WTC11 (cell line): ENCODE results near the gene TMEM204. TPM values are rescaled to one million over a fixed set of nuclear protein-coding genes. Genes with fewer than 3 reads are reported as not detected.

Source experiments
- ATAC-seq: fragments of 200-7000 bp; cut with Tn5 transposase; 2 replicates; pipeline ENCODE4 v1.10.0; 2021; ENCODE audit warnings: mild to moderate bottlenecking, moderate library complexity
- CTCF ChIA-PET: fragments of 300-600 bp; sonication (Branson Sonifier 250); formaldehyde crosslinking; loops from one replicate; lab custom pipeline; 2021; ENCODE audit warnings: antibody characterized with exemption; lab: Charles Lee
- POLR2A ChIA-PET: fragments of 350-600 bp; sonication (Branson Sonifier 250); formaldehyde crosslinking; loops from one replicate; lab custom pipeline; 2021; ENCODE audit warnings: antibody characterized with exemption; lab: Charles Lee
- DNase-seq: peaks from one replicate; pipeline ENCODE4 v3.0.0; 2021; ENCODE audit warnings: low spot score
- H3K27ac Mint-ChIP-seq: 2 replicates; pipeline ENCODE4 v1.8.0; 2021; ENCODE audit warnings: mixed read lengths
- H3K27me3 Mint-ChIP-seq: 2 replicates; pipeline ENCODE4 v1.8.0; 2021; ENCODE audit warnings: low read depth, mild to moderate bottlenecking, moderate library complexity, mixed read lengths
- H3K36me3 Mint-ChIP-seq: 2 replicates; pipeline ENCODE4 v1.8.0; 2021; ENCODE audit warnings: mixed read lengths
- H3K4me1 Mint-ChIP-seq: 2 replicates; pipeline ENCODE4 v1.8.0; 2022; ENCODE audit warnings: mixed read lengths
- H3K4me3 Mint-ChIP-seq: 2 replicates; pipeline ENCODE4 v1.8.0; 2021; ENCODE audit warnings: mild to moderate bottlenecking, moderate library complexity, mixed read lengths
- H3K9me3 Mint-ChIP-seq: 2 replicates; pipeline ENCODE4 v1.8.0; 2021; ENCODE audit warnings: mixed read lengths
- CDX4 ChIP-seq: fragments of 250-450 bp; sonication (Bioruptor Pico); IDR thresholded peaks from 2 replicates; pipeline ENCODE4 v1.9.0; 2021; ENCODE audit warnings: moderate library complexity, mild to moderate bottlenecking, inconsistent platforms, borderline replicate concordance
- CREM ChIP-seq: sonication (generic); formaldehyde crosslinking; IDR thresholded peaks from 2 replicates; pipeline ENCODE4 v1.8.1; 2022; ENCODE audit warnings: mild to moderate bottlenecking, missing genetic modification reagents, moderate library complexity
- CTCF ChIP-seq: fragments of 200-600 bp; IDR thresholded peaks from 2 replicates; pipeline ENCODE4 v1.8.0; 2022; ENCODE audit warnings: antibody characterized with exemption
- E2F4 ChIP-seq: sonication (generic); formaldehyde crosslinking; IDR thresholded peaks from 2 replicates; pipeline ENCODE4 v1.8.1; 2022; ENCODE audit warnings: low read depth, mild to moderate bottlenecking, moderate library complexity, missing genetic modification reagents, borderline replicate concordance
- FOXK1 ChIP-seq: sonication (generic); formaldehyde crosslinking; IDR thresholded peaks from 2 replicates; pipeline ENCODE4 v1.8.0; 2022; ENCODE audit warnings: mild to moderate bottlenecking, moderate library complexity, missing genetic modification reagents
- HMGA2 ChIP-seq: fragments of 250-450 bp; sonication (Bioruptor Pico); IDR thresholded peaks from 2 replicates; pipeline ENCODE4 v1.4.0; 2021; ENCODE audit warnings: mild to moderate bottlenecking, moderate library complexity
- JUN ChIP-seq: sonication (generic); formaldehyde crosslinking; IDR thresholded peaks from 2 replicates; pipeline ENCODE4 v1.8.0; 2023; ENCODE audit warnings: mild to moderate bottlenecking, missing genetic modification reagents
- MLX ChIP-seq: sonication (generic); formaldehyde crosslinking; IDR thresholded peaks from 2 replicates; pipeline ENCODE4 v1.8.1; 2023; ENCODE audit warnings: mild to moderate bottlenecking, missing genetic modification reagents, moderate library complexity
- NFE2L1 ChIP-seq: sonication (generic); formaldehyde crosslinking; IDR thresholded peaks from 2 replicates; pipeline ENCODE4 v1.8.1; 2023; ENCODE audit warnings: missing genetic modification reagents
- NFYB ChIP-seq: sonication (generic); formaldehyde crosslinking; conservative IDR thresholded peaks from 2 replicates; pipeline ENCODE4 v1.8.0; 2022; ENCODE audit warnings: low read depth, missing genetic modification reagents
- NR3C1 ChIP-seq: sonication (generic); formaldehyde crosslinking; conservative IDR thresholded peaks from 2 replicates; pipeline ENCODE4 v1.8.1; 2023; ENCODE audit warnings: low read depth, mild to moderate bottlenecking, missing genetic modification reagents
- PRRX2 ChIP-seq: fragments of 250-450 bp; sonication (Bioruptor Pico); IDR thresholded peaks from 2 replicates; pipeline ENCODE4 v1.8.0; 2021; ENCODE audit warnings: mild to moderate bottlenecking
- RORB ChIP-seq: fragments of 250-450 bp; sonication (Bioruptor Pico); IDR thresholded peaks from 2 replicates; pipeline ENCODE4 v1.9.0; 2021; ENCODE audit warnings: mild to moderate bottlenecking
- STAT6 ChIP-seq: sonication (generic); formaldehyde crosslinking; conservative IDR thresholded peaks from 2 replicates; pipeline ENCODE4 v1.8.1; 2023; ENCODE audit warnings: mild to moderate bottlenecking, low read depth, missing genetic modification reagents, moderate library complexity
- TCF7 ChIP-seq: sonication (generic); formaldehyde crosslinking; IDR thresholded peaks from 2 replicates; pipeline ENCODE4 v1.8.0; 2022; ENCODE audit warnings: mild to moderate bottlenecking, low read depth, missing genetic modification reagents, moderate library complexity
- ZBTB21 ChIP-seq: sonication (generic); formaldehyde crosslinking; IDR thresholded peaks from 2 replicates; pipeline ENCODE4 v1.8.1; 2023; ENCODE audit warnings: mild to moderate bottlenecking, missing genetic modification reagents, borderline replicate concordance
- ZNF263 ChIP-seq: sonication (generic); formaldehyde crosslinking; IDR thresholded peaks from 2 replicates; pipeline ENCODE4 v1.8.1; 2022; ENCODE audit warnings: low read depth, mild to moderate bottlenecking, moderate library complexity, missing genetic modification reagents
- ZNF532 ChIP-seq: fragments of 250-450 bp; sonication (Bioruptor Pico); IDR thresholded peaks from 2 replicates; pipeline ENCODE4 v1.9.0; 2021; ENCODE audit warnings: mild to moderate bottlenecking, borderline replicate concordance
- total RNA-seq: library from RNA; stranded (reverse); gene quantifications from 3 replicates; pipeline ENCODE4 v1.2.3, GENCODE V29; 2021
- TF ChIP-seq, protein P1 (sequence below): sonication (generic); formaldehyde crosslinking; IDR thresholded peaks from 2 replicates; pipeline ENCODE4 v1.8.0; 2023; ENCODE audit warnings: mild to moderate bottlenecking, missing genetic modification reagents

The TMEM204 gene
- total RNA-seq, 1 experiment from 2014 or later = 0.35 TPM

- TF ChIP-seq CTCF (no peak), NR3C1 (CRISPR knock-in tag) (no peak), PRRX2 (CRISPR knock-in tag) (no peak), ZBTB21 (CRISPR knock-in tag) (no peak), CDX4 (CRISPR knock-in tag) (no peak), E2F4 (CRISPR knock-in tag) (no peak), ZNF263 (CRISPR knock-in tag) (no peak), JUN (CRISPR knock-in tag) (no peak), NFE2L1 (CRISPR knock-in tag) (no peak), NFYB (no peak), ZNF532 (CRISPR knock-in tag) (no peak)
Measured at GRCh38 chr16:1497014-1497598, 36.4 kb upstream of the TMEM204 start (continued).

DNA sequence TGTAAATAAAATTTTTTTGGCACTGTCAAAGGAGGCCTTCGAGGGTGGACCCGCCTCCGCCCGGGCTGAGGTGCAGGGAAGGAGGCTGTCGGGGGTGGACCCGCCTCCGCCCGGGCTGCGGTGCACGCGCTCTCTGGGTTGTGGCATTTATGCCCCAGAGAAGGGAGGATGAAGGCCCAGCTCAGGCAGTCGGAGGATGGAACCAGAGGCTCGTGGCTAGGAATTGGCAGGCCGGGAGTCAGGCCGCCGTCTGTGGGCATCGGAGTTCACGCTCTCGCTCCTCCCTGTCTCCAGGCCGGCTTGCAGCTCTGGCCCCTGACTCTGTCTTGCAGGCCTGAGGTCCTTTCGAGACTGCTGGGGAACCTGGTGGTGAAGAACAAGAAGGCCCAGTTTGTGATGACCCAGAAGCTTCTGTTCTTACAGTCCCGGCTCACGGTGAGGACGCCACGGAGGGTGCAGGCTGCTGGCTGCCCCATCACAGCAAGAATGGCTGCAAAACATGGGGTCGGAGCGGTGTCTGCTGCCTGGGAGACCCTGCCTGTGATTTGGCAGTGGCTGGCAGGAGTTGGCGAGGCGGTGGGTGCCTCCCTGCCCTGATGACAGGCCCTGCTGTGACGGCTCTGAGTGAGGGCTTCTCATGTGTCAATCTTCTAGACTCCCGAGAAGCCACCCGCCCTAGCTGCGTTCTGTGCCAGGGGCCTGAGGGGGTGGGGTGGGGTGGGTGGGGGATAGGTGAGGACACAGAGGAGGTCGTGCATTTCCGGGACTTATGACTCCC lies 34.4 kb upstream of the TMEM204 start:
- 0 out of 2 replicates have a peak, but pooled peaks cover 4% of the 10 kb centered on the region for H3K4me1 Mint-ChIP-seq
- no peaks in the 10 kb centered on the region for H3K9me3 Mint-ChIP-seq
- DNase-seq (no peak), ATAC-seq (no peak)
- ChIA-PET POLR2A (no interaction called here), CTCF (interaction anchor here (1.3 kb wide), 1 partner anchor 44 kb away, joined by 3 read pairs; no protein-coding TSS in a partner anchor)
- TF ChIP-seq JUN (CRISPR knock-in tag) = no peak
- no peak for TF ChIP-seq RORB (CRISPR knock-in tag)
- TF ChIP-seq NFE2L1 (CRISPR knock-in tag) = no peak
- no peak for TF ChIP-seq NFYB
- TF ChIP-seq CREM (CRISPR knock-in tag) = no peak
- TF ChIP-seq TCF7 (CRISPR knock-in tag) = no peak
- TF ChIP-seq STAT6 (CRISPR knock-in tag) = no peak
- TF ChIP-seq, protein P1, sequence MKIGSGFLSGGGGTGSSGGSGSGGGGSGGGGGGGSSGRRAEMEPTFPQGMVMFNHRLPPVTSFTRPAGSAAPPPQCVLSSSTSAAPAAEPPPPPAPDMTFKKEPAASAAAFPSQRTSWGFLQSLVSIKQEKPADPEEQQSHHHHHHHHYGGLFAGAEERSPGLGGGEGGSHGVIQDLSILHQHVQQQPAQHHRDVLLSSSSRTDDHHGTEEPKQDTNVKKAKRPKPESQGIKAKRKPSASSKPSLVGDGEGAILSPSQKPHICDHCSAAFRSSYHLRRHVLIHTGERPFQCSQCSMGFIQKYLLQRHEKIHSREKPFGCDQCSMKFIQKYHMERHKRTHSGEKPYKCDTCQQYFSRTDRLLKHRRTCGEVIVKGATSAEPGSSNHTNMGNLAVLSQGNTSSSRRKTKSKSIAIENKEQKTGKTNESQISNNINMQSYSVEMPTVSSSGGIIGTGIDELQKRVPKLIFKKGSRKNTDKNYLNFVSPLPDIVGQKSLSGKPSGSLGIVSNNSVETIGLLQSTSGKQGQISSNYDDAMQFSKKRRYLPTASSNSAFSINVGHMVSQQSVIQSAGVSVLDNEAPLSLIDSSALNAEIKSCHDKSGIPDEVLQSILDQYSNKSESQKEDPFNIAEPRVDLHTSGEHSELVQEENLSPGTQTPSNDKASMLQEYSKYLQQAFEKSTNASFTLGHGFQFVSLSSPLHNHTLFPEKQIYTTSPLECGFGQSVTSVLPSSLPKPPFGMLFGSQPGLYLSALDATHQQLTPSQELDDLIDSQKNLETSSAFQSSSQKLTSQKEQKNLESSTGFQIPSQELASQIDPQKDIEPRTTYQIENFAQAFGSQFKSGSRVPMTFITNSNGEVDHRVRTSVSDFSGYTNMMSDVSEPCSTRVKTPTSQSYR (CRISPR knock-in tag) = no peak
- no peak for TF ChIP-seq MLX (CRISPR knock-in tag)
- no peak for TF ChIP-seq FOXK1 (CRISPR knock-in tag)
- TF ChIP-seq HMGA2 (CRISPR knock-in tag) = no peak
- H3K36me3 Mint-ChIP-seq = peaks cover 18% of the 10 kb centered on the region
- no peak overlapping the region for H3K27ac Mint-ChIP-seq
- no peak overlapping the region for H3K4me3 Mint-ChIP-seq
- H3K27me3 Mint-ChIP-seq = no peaks in the 10 kb centered on the region
